Stomach (tissue), 9 donors: ENCODE data around the gene CMIP. TPM values are rescaled to one million over a fixed set of nuclear protein-coding genes. Genes with fewer than 3 reads are reported as not detected.

Experiments
- DNase-seq, 2 donors: peaks; one replicate each; pipeline versions ENCODE4 v3.0.0 to v3.0.0-alpha.2; 2013 to 2019
- H3K27ac ChIP-seq, 5 donors: fragments of 200-600 bp in 4 of 5; sonication (generic) in 4 of 5; one replicate each; pipeline ENCODE4 v1.5.1; 2013 to 2019; ENCODE audit warnings: mild to moderate bottlenecking in 1 of 5, moderate library complexity in 1 of 5
- H3K27me3 ChIP-seq, 3 donors: fragments of 200-600 bp; sonication (generic); one replicate each; pipeline ENCODE4 v1.5.1; 2017 to 2019; ENCODE audit warnings: mixed run types in 1 of 3
- H3K36me3 ChIP-seq, 4 donors: fragments of 200-600 bp; sonication (generic); 1 replicate in 3 of 4; 2 replicates in 1 of 4; pipeline ENCODE4 v1.5.1; 2016 to 2019
- H3K4me1 ChIP-seq, 4 donors: fragments of 200-600 bp; sonication (generic); one replicate each; pipeline ENCODE4 v1.5.1; 2016 to 2019
- H3K4me3 ChIP-seq, 4 donors: fragments of 200-600 bp; sonication (generic) in 3 of 4; one replicate each; pipeline ENCODE4 v1.5.1; 2016 to 2019; ENCODE audit warnings: mild to moderate bottlenecking in 1 of 4
- H3K9me3 ChIP-seq, 4 donors: fragments of 200-600 bp; sonication (generic); one replicate each; pipeline ENCODE4 v1.5.1; 2016 to 2019
- CTCF ChIP-seq, 7 experiments: fragments of 450-650 bp in 4 of 7; fragments of 200-600 bp in 3 of 7; sonication (generic) in 3 of 7; IDR thresholded peaks; one replicate each; pipeline ENCODE4 v1.5.1; 2016 to 2019; ENCODE audit warnings: antibody characterized with exemption in 7 of 7, control low read depth in 2 of 7, mild to moderate bottlenecking in 1 of 7
- EP300 ChIP-seq: sonication (generic); formaldehyde crosslinking; IDR thresholded peaks from one replicate; pipeline ENCODE4 v1.6.1; 2017; ENCODE audit warnings: antibody characterized with exemption
- POLR2A ChIP-seq, 4 donors: fragments of 450-650 bp; IDR thresholded peaks; one replicate each; pipeline ENCODE4 v1.6.1; 2016; ENCODE audit warnings: antibody characterized with exemption in 4 of 4, control low read depth in 2 of 4, mild to moderate bottlenecking in 1 of 4, moderate library complexity in 1 of 4
- POLR2AphosphoS5 ChIP-seq, 3 donors: sonication (generic); formaldehyde crosslinking; IDR thresholded peaks; one replicate each; pipeline ENCODE4 v1.6.1; 2016; ENCODE audit warnings: antibody characterized with exemption in 3 of 3
- WGBS, 5 donors: extraction: QIAGEN DNeasy Blood & Tissue Kit in 3 of 5; methylation state at CpG; one replicate each; pipeline versions ENCODE4 v1.1.5 to v1.1.7; 2013 to 2018; 5-methylcytosine and 5-hydroxymethylcytosine counted together
- intact Hi-C: fragments of 100-400 bp; cut with DNase I; formaldehyde crosslinking; loops from one replicate; pipeline ENCODE4 v1.15.1; 2023; ENCODE audit warnings: low total_unique reads
- polyA plus RNA-seq, 3 donors: library from polyadenylated mRNA; stranded (reverse); fragments of 200-250 nt; gene quantifications; one replicate each; pipeline ENCODE4 v1.2.3, GENCODE V29; 2013
- total RNA-seq, 5 donors: library from RNA; depleted of rRNA; stranded (reverse); fragments of >200 nt; gene quantifications; one replicate each; pipeline versions ENCODE4 v1.1.0 to v1.2.3, GENCODE V29; 2014 to 2016
- donor health status: healthy with polysubstance abuse.
- donor health status: Bipolar disorder and iron deficiency.
- donor health status: healthy.

The CMIP gene
- total and polyA plus RNA-seq, 8 donors = 11.1 to 71.0 (median 31.2) TPM

DNA sequence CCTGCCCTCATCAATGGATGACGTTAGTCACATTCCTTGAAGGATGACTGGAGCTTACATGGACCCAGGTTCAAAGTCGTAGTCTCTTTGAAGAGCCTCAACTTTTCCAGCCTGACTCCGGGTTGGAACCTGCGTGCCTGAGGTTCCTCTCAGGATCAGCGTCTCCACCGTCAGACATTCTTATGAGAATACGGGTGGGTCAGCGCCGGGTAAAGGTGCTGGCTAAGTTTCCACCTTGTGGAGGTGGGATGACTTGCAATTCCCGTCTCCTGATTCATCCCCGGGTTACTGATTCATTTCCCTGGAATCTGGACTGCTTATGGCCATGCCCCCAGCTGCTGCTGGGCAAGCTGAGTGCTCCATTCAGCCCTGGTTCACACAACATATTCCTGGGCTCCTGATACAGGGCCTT, 38.9 kb upstream of the CMIP start:
- Histone ChIP-seq H3K9me3 (no peaks in the 10 kb centered on the region), H3K27me3 (no peaks in the 10 kb centered on the region), H3K36me3 (no peaks in the 10 kb centered on the region), H3K27ac (peak overlapping the region in 2 of 5 donors; percentile 53 to 65), H3K4me3 (no peak overlapping the region), H3K4me1 (peaks cover 8 to 19% (median 12%) of the 10 kb centered on the region in 4 donors)
- TF ChIP-seq POLR2AphosphoS5 (IDR thresholded peaks at IDR 0.05) = peak in 1 of 3 donors; percentile 51
- TF ChIP-seq EP300 = no peak
- 29 to 59% (median 41%) methylated on average over 11 of the region's 11 CpGs for WGBS, 5 donors
- DNase-seq = peak; percentile 44 to 70
- intact Hi-C loops = loop anchor here (10.0 kb wide), 2 partner anchors 219 to 319 kb away; no protein-coding TSS in a partner anchor

- H3K9me3 ChIP-seq = no peaks in the 10 kb centered on the region
- no peaks in the 10 kb centered on the region for H3K36me3 ChIP-seq
- WGBS, 5 donors = 91 to 94% (median 93%) methylated on average over 9 of the region's 9 CpGs
- no peak overlapping the region for H3K4me3 ChIP-seq
- H3K27me3 ChIP-seq = no peaks in the 10 kb centered on the region
- no peak for DNase-seq
- intact Hi-C loops = loop anchor here (10.0 kb wide), 2 partner anchors 216 to 316 kb away; no protein-coding TSS in a partner anchor
- H3K27ac ChIP-seq = no peak overlapping the region
- peaks cover 7 to 15% (median 11%) of the 10 kb centered on the region in 4 donors for H3K4me1 ChIP-seq
- TF ChIP-seq POLR2AphosphoS5 (IDR thresholded peaks at IDR 0.05) (no peak), CTCF (IDR thresholded peaks at IDR 0.05) (no peak), EP300 (no peak), POLR2A (IDR thresholded peaks at IDR 0.05) (no peak)
Observed at GRCh38 chr16:81408409-81408950, 36.1 kb upstream of the CMIP start.

DNA sequence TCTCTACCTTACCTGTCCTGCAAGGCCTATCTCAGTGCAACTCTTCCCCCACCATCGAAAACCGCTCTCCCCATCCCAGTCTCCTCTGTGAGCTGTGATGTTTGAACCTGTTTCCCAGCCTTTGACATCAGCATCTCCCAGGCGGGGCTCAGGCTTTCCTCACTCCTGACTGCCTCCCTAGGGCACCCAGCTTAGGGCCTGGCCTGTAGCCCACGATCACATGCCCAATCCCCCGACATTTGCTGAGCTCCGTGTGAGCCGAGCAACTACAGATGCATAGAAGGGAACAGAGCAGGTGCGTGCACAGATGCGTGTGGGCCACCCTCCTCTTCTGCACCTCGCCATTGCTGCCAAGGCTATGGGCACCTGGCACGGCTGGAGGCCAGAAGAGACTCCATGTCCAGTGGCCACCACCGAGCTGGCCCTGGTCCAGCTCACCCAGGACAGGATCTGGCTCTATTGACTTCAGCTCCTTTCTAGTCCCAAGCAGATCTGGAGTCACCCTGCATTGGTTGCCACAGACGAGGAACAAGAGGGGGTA, 35.5 kb upstream of the CMIP start:
- TF ChIP-seq CTCF (IDR thresholded peaks at IDR 0.05) (no peak), EP300 (no peak), POLR2AphosphoS5 (IDR thresholded peaks at IDR 0.05) (no peak), POLR2A (IDR thresholded peaks at IDR 0.05) (no peak)
- WGBS, 5 donors = 75 to 91% (median 84%) methylated on average over 12 to 13 of the region's 13 CpGs
- Histone ChIP-seq H3K4me1 (peaks cover under 1 to 9% (median 5%) of the 10 kb centered on the region in 4 donors), H3K27me3 (no peaks in the 10 kb centered on the region), H3K4me3 (no peak overlapping the region), H3K36me3 (no peaks in the 10 kb centered on the region), H3K9me3 (no peaks in the 10 kb centered on the region), H3K27ac (no peak overlapping the region)
- no peak for DNase-seq
- intact Hi-C loops = loop anchor here (10.0 kb wide), 2 partner anchors 216 to 316 kb away; no protein-coding TSS in a partner anchor

GRCh38 chr16:81410643-81411293, 33.8 kb upstream of the CMIP start:
- no peaks in the 10 kb centered on the region for H3K9me3 ChIP-seq
- H3K4me1 ChIP-seq = peaks cover 0 to 5% (median 2%) of the 10 kb centered on the region in 4 donors
- intact Hi-C loops = no loop called here
- DNase-seq = peak in 1 of 2 donors; percentile 30
- H3K27ac ChIP-seq = no peak overlapping the region
- no peak overlapping the region for H3K4me3 ChIP-seq
- no peaks in the 10 kb centered on the region for H3K36me3 ChIP-seq
- H3K27me3 ChIP-seq = no peaks in the 10 kb centered on the region
- WGBS, 5 donors = 60 to 66% (median 65%) methylated on average over 10 of the region's 10 CpGs
- TF ChIP-seq POLR2A (IDR thresholded peaks at IDR 0.05) (no peak), CTCF (IDR thresholded peaks at IDR 0.05) (no peak), EP300 (no peak), POLR2AphosphoS5 (IDR thresholded peaks at IDR 0.05) (no peak)
